DND-41 (cell line): ENCODE measurements around the gene RBM19.

Source experiments
- ATAC-seq: fragments of 200-7000 bp; cut with Tn5 transposase; 3 replicates; pipeline ENCODE4 v1.9.1; 2021; ENCODE audit warnings: low read depth; ENCODE audit not compliant: insufficient read depth
- DNase-seq: peaks from one replicate; pipeline ENCODE4 v3.0.0-alpha.2; 2020
- H2AFZ ChIP-seq: 2 replicates; pipeline ENCODE4 v1.6.0; 2012; ENCODE audit warnings: low read depth, low read length
- H3K27ac ChIP-seq: 2 replicates; pipeline ENCODE4 v1.5.1; 2012; ENCODE audit warnings: low read length, inconsistent platforms
- H3K27me3 ChIP-seq: fragments of 200-600 bp; sonication (generic); 2 replicates; pipeline ENCODE4 v1.6.0; 2012; ENCODE audit warnings: low read length, mild to moderate bottlenecking, inconsistent platforms; ENCODE audit not compliant: insufficient read depth, poor library complexity
- H3K36me3 ChIP-seq: 2 replicates; pipeline ENCODE4 v1.5.1; 2012; ENCODE audit warnings: low read length, inconsistent platforms; ENCODE audit not compliant: insufficient read depth
- H3K4me1 ChIP-seq: 2 replicates; pipeline ENCODE4 v1.5.1; 2012; ENCODE audit warnings: mild to moderate bottlenecking, low read length; ENCODE audit not compliant: insufficient read depth
- H3K4me2 ChIP-seq: 2 replicates; pipeline ENCODE4 v1.6.0; 2012; ENCODE audit warnings: mild to moderate bottlenecking, moderate library complexity, low read length, inconsistent platforms; ENCODE audit not compliant: insufficient read depth
- H3K4me3 ChIP-seq, 2 experiments: fragments of 200-600 bp in 1 of 2; shearing (Covaris generic) in 1 of 2; 2 replicates each; pipeline ENCODE4 v1.5.1; 2012 to 2016; ENCODE audit warnings: inconsistent platforms in 2 of 2, low read length in 2 of 2, mild to moderate bottlenecking in 2 of 2, low read depth in 1 of 2, moderate library complexity in 1 of 2
- H3K79me2 ChIP-seq: 2 replicates; pipeline ENCODE4 v1.6.0; 2012; ENCODE audit warnings: low read length, inconsistent platforms; ENCODE audit not compliant: insufficient read depth
- H3K9ac ChIP-seq: 2 replicates; pipeline ENCODE4 v1.6.0; 2012; ENCODE audit warnings: low read depth, mild to moderate bottlenecking, inconsistent platforms, low read length, moderate library complexity
- H3K9me3 ChIP-seq: 2 replicates; pipeline ENCODE4 v1.5.1; 2012; ENCODE audit warnings: low read length, moderate library complexity, mild to moderate bottlenecking, inconsistent platforms; ENCODE audit not compliant: insufficient read depth, severe bottlenecking
- H4K20me1 ChIP-seq: 2 replicates; pipeline ENCODE4 v1.6.0; 2012; ENCODE audit warnings: low read length; ENCODE audit not compliant: insufficient read depth
- EZH2 ChIP-seq: IDR thresholded peaks from 3 replicates; pipeline ENCODE4 v1.6.1; 2012; ENCODE audit warnings: borderline replicate concordance, low read depth, mild to moderate bottlenecking, moderate library complexity, low read length, inconsistent platforms; ENCODE audit not compliant: severe bottlenecking
- TF ChIP-seq, protein P1 (sequence below): IDR thresholded peaks from 2 replicates; pipeline ENCODE4 v1.5.1; 2012; ENCODE audit warnings: borderline replicate concordance, low read length, moderate library complexity, mild to moderate bottlenecking; ENCODE audit not compliant: poor library complexity, severe bottlenecking; ENCODE audit errors: extremely low read depth

The RBM19 gene

DNA sequence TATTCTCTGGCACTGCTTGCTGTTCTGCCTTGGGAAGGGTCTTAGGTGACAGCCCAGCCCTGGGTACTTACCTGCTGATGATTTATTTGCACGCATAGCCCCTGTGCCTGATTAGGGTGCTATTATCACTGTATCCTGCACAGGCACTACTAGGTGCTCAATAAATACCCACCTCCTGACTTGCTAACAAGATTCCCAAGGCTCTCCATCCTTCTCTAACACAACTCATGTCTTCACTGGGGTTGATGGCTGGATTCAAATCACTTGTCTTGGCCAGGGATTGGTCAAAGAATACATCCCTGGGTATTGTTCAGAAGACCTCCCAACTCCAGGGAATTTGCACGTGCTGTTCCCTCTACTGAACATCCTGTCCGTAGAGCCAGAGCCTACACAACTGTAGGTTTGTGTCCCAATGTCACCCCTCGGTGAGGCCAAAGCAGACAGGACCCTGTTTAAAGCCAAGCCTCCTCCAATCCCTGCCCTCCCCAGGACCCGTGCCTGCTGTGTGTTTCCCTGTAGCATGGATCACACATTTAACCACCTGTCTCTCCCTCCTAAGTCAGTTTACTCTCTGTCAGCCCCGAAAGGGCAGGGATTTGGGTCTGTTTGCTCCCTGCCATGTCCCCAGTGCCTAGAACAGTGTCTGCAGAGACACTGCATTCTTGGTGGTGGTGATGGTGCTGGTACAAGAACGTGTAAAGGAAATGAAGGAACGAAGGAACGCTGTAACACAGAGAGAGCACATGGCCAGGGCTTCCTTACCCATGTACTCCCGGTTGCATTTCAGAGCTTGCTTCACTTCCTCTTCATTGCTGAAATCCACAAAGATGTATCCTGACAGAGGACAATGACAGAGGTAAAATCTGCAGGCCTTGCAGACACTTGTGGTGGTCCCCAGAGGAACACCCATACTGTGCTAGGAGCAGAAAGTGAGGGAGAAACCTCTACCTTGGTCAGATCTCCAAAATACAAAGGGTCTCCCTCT lies 16.5 kb downstream of the RBM19 start:
- no peak overlapping the region for H3K4me2 ChIP-seq
- TF ChIP-seq EZH2, result no peak
- TF ChIP-seq, protein P1, sequence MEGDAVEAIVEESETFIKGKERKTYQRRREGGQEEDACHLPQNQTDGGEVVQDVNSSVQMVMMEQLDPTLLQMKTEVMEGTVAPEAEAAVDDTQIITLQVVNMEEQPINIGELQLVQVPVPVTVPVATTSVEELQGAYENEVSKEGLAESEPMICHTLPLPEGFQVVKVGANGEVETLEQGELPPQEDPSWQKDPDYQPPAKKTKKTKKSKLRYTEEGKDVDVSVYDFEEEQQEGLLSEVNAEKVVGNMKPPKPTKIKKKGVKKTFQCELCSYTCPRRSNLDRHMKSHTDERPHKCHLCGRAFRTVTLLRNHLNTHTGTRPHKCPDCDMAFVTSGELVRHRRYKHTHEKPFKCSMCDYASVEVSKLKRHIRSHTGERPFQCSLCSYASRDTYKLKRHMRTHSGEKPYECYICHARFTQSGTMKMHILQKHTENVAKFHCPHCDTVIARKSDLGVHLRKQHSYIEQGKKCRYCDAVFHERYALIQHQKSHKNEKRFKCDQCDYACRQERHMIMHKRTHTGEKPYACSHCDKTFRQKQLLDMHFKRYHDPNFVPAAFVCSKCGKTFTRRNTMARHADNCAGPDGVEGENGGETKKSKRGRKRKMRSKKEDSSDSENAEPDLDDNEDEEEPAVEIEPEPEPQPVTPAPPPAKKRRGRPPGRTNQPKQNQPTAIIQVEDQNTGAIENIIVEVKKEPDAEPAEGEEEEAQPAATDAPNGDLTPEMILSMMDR, result no peak
- peaks cover 4% of the 10 kb centered on the region for H4K20me1 ChIP-seq
- H3K79me2 ChIP-seq, result no peaks in the 10 kb centered on the region
- peaks cover 78% of the 10 kb centered on the region for H3K36me3 ChIP-seq
- DNase-seq (no peak), ATAC-seq (no peak)
- H3K9ac ChIP-seq, result no peak overlapping the region
- no peaks in the 10 kb centered on the region for H3K27me3 ChIP-seq
- no peak overlapping the region for H2AFZ ChIP-seq
- H3K4me1 ChIP-seq, result no peaks in the 10 kb centered on the region
- H3K4me3 ChIP-seq, result no peak overlapping the region
- no peaks in the 10 kb centered on the region for H3K9me3 ChIP-seq
- no peak overlapping the region for H3K27ac ChIP-seq

DNA sequence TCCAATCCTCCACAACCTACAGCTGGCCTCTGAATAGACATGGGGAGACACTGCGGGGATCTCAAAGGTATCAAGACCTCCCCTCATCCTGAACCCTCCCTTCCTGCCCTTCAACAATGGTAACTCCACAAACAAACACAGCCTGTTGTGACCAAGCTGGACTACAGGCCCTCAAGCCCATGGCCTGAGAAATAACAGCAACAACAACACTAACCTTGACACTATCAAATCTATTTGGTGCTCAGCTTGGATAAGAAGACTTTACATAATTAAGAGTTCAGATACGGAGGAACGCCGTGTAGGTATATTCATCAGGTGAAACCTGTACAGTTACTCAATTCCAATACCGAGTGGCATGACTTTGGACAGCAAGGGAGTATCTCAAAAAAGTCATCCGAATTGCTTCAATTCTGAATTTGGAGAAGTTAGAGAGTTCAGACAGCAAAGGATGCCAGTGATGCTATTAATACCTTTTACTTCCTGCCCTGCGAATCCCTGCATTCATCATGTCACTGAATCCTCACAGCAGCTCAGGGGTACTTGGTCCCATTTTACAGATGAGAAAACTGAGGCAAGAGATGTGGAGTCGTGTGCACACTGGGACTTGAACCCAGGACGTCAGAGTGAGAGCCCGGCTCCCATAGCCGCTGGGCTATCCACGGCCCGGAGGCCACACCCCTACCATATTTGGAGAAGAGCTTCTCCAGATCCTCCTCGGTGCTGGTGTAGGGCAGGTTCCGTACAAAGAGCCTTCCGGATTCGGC lies 17.8 kb downstream of the RBM19 start:
- TF ChIP-seq EZH2, result no peak
- TF ChIP-seq, protein P1, result no peak
- Histone ChIP-seq H3K79me2 (no peaks in the 10 kb centered on the region), H3K9ac (no peak overlapping the region), H3K4me1 (no peaks in the 10 kb centered on the region), H3K4me2 (no peak overlapping the region), H3K27ac (no peak overlapping the region), H4K20me1 (peaks cover 4% of the 10 kb centered on the region), H3K4me3 (no peak overlapping the region), H3K27me3 (no peaks in the 10 kb centered on the region), H3K36me3 (peaks cover 77% of the 10 kb centered on the region), H2AFZ (no peak overlapping the region), H3K9me3 (no peaks in the 10 kb centered on the region)
- ATAC-seq (no peak), DNase-seq (no peak)

DNA sequence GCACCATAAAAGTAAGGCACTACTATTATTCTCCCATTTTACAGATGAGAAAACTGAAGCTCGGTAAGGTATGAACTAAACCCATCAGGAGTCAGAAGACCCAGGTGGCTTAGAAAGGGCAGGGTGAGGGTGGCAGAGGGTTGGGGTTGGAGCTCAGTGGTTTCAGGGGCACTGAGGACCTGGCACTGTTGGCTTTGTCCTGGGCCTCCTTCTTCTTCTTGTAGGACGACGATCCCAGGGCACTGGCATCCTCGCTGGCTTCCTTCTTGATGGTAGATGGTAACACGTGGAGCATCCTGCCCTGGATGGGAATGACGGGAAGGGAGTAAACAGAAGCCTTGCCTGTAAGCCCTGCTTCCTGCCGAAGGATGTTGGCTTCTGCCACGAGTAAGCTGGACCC lies 19.9 kb downstream of the RBM19 start:
- Histone ChIP-seq H4K20me1 (peaks cover 4% of the 10 kb centered on the region), H3K4me2 (no peak overlapping the region), H3K79me2 (no peaks in the 10 kb centered on the region), H2AFZ (no peak overlapping the region), H3K4me1 (no peaks in the 10 kb centered on the region), H3K9ac (no peak overlapping the region), H3K36me3 (peaks cover 83% of the 10 kb centered on the region), H3K27ac (no peak overlapping the region), H3K27me3 (no peaks in the 10 kb centered on the region), H3K4me3 (no peak overlapping the region), H3K9me3 (no peaks in the 10 kb centered on the region)
- TF ChIP-seq EZH2, result no peak
- TF ChIP-seq, protein P1, result no peak
- ATAC-seq (no peak), DNase-seq (no peak)
